HepG2 (cell line): ENCODE measurements around the gene AHNAK. TPM values are rescaled to one million over a fixed set of nuclear protein-coding genes. Genes with fewer than 3 reads are reported as not detected.

Experiments used
- CREB1 ChIP-seq, 2 experiments: fragments of 450-650 bp in 1 of 2; IDR thresholded peaks; 2 replicates each; pipeline ENCODE4 v1.6.1; 2016 to 2017; ENCODE audit warnings: control low read depth in 1 of 2, mild to moderate bottlenecking in 1 of 2, missing compliant biosample characterization in 1 of 2, missing genetic modification characterization in 1 of 2
- HNRNPLL ChIP-seq: fragments of 200-400 bp; formaldehyde crosslinking; IDR thresholded peaks from 2 replicates; pipeline ENCODE4 v1.6.1; 2017; ENCODE audit warnings: mild to moderate bottlenecking, low read depth, low read length; ENCODE audit not compliant: poor library complexity, severe bottlenecking
- KLF9 ChIP-seq: IDR thresholded peaks from 2 replicates; pipeline ENCODE4 v1.6.1; 2016; ENCODE audit warnings: low read depth
- NFYC ChIP-seq: IDR thresholded peaks from 2 replicates; pipeline ENCODE4 v1.6.1; 2016; ENCODE audit warnings: missing genetic modification reagents, missing compliant biosample characterization
- RFX5 ChIP-seq: IDR thresholded peaks from 2 replicates; pipeline ENCODE4 v1.6.1; 2011; ENCODE audit warnings: low read depth, low read length, improper control_type of control experiment
- RFXANK ChIP-seq: IDR thresholded peaks from 2 replicates; pipeline ENCODE4 v1.6.1; 2016
- TBX2 ChIP-seq: sonication (generic); formaldehyde crosslinking; IDR thresholded peaks from 2 replicates; pipeline ENCODE4 v1.5.0; 2020; ENCODE audit warnings: missing genetic modification reagents, mild to moderate bottlenecking, borderline replicate concordance
- ZFAT ChIP-seq: sonication (generic); formaldehyde crosslinking; conservative IDR thresholded peaks from 2 replicates; pipeline ENCODE4 v1.8.1; 2023; ENCODE audit warnings: missing genetic modification reagents, inconsistent platforms
- ZNF367 ChIP-seq: sonication (generic); formaldehyde crosslinking; IDR thresholded peaks from 2 replicates; pipeline ENCODE4 v1.4.0; 2020; ENCODE audit warnings: missing genetic modification reagents, borderline replicate concordance
- ZNF432 ChIP-seq: sonication (generic); formaldehyde crosslinking; IDR thresholded peaks from 2 replicates; pipeline ENCODE4 v1.5.0; 2020; ENCODE audit warnings: missing genetic modification reagents, mild to moderate bottlenecking, borderline replicate concordance
- polyA plus RNA-seq, 8 experiments: library from polyadenylated mRNA; depleted of rRNA in 3 of 8; stranded (reverse) in 7 of 8; unstranded in 1 of 8; fragments of >200 nt; fragmentation: Illumina TruSeq in 4 of 8; extraction: Trizol in 4 of 8; gene quantifications; 2 replicates each; pipeline versions ENCODE4 v1.2.1 to v1.2.3, GENCODE V29; 2011 to 2016; ENCODE audit warnings: low read depth in 4 of 8, missing spikeins in 1 of 8, mixed read lengths in 1 of 8; ENCODE audit not compliant: insufficient read depth in 1 of 8
- total RNA-seq, 5 experiments: library from RNA; depleted of rRNA; stranded (reverse); fragments of >200 nt; fragmentation: Illumina TruSeq; extraction: Trizol; gene quantifications; 2 replicates each; pipeline ENCODE4 v1.2.3, GENCODE V29; 2016; ENCODE audit warnings: low read depth in 1 of 5
- TF ChIP-seq, protein P1 (sequence below): IDR thresholded peaks from 2 replicates; pipeline ENCODE4 v1.6.1; 2016; ENCODE audit warnings: mild to moderate bottlenecking
- TF ChIP-seq, protein P2 (sequence below): sonication (generic); formaldehyde crosslinking; IDR thresholded peaks from 2 replicates; pipeline ENCODE4 v1.4.0; 2020; ENCODE audit warnings: missing genetic modification reagents

Gene AHNAK
- total and polyA plus RNA-seq, 2 of the 13 experiments (the other 11 are each of a cell fraction or from before 2014, with no cell fraction given), result 23.4 to 25.0 TPM

DNA sequence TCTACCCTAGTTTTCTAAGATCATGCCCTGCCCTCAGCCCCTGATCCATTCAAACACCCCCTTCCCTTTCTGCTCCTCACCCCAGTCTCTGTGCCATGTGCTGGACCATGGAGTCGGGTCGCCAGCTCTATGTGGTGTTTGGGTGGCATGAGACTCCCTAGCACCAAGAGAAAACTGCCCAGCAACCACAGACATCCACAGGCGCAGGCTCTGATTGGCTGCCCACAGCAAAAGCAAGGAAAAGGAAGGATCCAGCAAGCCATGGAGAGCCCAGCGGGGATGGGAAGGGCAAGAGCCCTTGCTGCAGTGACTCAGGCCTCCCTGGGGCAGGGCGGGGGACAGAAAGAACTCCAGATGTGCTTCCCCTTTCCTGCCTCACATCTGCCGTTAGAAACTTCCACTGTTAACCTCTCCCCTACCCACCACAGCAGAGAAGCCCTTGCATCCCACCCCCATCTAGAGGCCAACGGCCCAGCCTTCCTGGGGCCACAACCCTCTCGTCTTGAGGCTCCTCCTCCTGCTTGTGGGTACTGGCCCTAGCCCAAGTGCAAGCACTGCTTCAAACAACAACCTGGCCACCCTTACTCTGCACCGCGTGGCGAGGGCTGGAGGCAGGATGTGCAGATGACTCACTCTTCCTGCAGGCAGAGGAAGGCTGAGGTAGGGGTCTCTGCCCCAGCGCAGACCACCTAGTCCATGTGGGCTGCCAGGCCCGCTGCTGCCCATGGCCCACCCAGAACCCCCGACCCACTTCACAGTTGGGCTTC lies 9.7 kb upstream of the AHNAK start (continued):
- TF ChIP-seq, protein P1, sequence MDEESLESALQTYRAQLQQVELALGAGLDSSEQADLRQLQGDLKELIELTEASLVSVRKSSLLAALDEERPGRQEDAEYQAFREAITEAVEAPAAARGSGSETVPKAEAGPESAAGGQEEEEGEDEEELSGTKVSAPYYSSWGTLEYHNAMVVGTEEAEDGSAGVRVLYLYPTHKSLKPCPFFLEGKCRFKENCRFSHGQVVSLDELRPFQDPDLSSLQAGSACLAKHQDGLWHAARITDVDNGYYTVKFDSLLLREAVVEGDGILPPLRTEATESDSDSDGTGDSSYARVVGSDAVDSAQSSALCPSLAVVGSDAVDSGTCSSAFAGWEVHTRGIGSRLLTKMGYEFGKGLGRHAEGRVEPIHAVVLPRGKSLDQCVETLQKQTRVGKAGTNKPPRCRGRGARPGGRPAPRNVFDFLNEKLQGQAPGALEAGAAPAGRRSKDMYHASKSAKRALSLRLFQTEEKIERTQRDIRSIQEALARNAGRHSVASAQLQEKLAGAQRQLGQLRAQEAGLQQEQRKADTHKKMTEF (CRISPR knock-in tag), result no peak
- TF ChIP-seq RFX5 (peak; percentile 99), CREB1 (IDR thresholded peaks at IDR 0.05) (no peak; the same call in 1 of the 2 replicates), CREB1 (CRISPR knock-in tag; IDR thresholded peaks at IDR 0.05) (0 out of 2 replicates have a peak, but pooled peaks have one; percentile 37), ZNF432 (CRISPR knock-in tag) (no peak), ZNF367 (CRISPR knock-in tag) (no peak), KLF9 (CRISPR knock-in tag) (no peak), RFXANK (CRISPR knock-in tag) (peak; percentile 99), ZFAT (CRISPR knock-in tag) (no peak), HNRNPLL (no peak), NFYC (CRISPR knock-in tag) (peak; percentile 61; the same call in 1 of the 2 replicates), TBX2 (CRISPR knock-in tag) (peak; percentile 64)
- TF ChIP-seq, protein P2, sequence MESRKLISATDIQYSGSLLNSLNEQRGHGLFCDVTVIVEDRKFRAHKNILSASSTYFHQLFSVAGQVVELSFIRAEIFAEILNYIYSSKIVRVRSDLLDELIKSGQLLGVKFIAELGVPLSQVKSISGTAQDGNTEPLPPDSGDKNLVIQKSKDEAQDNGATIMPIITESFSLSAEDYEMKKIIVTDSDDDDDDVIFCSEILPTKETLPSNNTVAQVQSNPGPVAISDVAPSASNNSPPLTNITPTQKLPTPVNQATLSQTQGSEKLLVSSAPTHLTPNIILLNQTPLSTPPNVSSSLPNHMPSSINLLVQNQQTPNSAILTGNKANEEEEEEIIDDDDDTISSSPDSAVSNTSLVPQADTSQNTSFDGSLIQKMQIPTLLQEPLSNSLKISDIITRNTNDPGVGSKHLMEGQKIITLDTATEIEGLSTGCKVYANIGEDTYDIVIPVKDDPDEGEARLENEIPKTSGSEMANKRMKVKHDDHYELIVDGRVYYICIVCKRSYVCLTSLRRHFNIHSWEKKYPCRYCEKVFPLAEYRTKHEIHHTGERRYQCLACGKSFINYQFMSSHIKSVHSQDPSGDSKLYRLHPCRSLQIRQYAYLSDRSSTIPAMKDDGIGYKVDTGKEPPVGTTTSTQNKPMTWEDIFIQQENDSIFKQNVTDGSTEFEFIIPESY (CRISPR knock-in tag), result peak; percentile 70
- TF ChIP-seq, all 625 proteins: peak for 22
